GM19328 (cell line): ENCODE measurements around the gene PRR29.

Experiments
- ATAC-seq: cut with Tn5 transposase; IDR thresholded peaks from one replicate; pipeline ENCODE4 v1.9.1; 2021; ENCODE audit warnings: mild to moderate bottlenecking, moderate library complexity; ENCODE audit not compliant: unreplicated experiment

PRR29 gene

GRCh38 chr17:64039106-64039400, 40.9 kb downstream of the PRR29 start:
- ATAC-seq = no peak

- ATAC-seq = no peak
Observed at GRCh38 chr17:64040206-64040605, 42.1 kb downstream of the PRR29 start.

GRCh38 chr17:64041912-64042311, 43.8 kb downstream of the PRR29 start:
- ATAC-seq = no peak

GRCh38 chr17:64042700-64043485, 44.7 kb downstream of the PRR29 start:
- no peak for ATAC-seq

- ATAC-seq = no peak
Observed at GRCh38 chr17:64045176-64045575, 47.0 kb downstream of the PRR29 start.

GRCh38 chr17:64048805-64049204, 50.7 kb downstream of the PRR29 start:
- ATAC-seq = no peak

- ATAC-seq = no peak
Observed at GRCh38 chr17:64051153-64051552, 53.0 kb downstream of the PRR29 start.

- no peak for ATAC-seq
Observed at GRCh38 chr17:64053101-64053500, 55.0 kb downstream of the PRR29 start.
